HG02981 (cell line): ENCODE data around the gene ZNF521.

Source experiments
- ATAC-seq: cut with Tn5 transposase; IDR thresholded peaks from one replicate; pipeline ENCODE4 v1.9.1; 2021; ENCODE audit warnings: mild to moderate bottlenecking, moderate library complexity; ENCODE audit not compliant: unreplicated experiment

Gene ZNF521

GRCh38 chr18:25171334-25171733, 180.6 kb downstream of the ZNF521 start:
- ATAC-seq = no peak

DNA sequence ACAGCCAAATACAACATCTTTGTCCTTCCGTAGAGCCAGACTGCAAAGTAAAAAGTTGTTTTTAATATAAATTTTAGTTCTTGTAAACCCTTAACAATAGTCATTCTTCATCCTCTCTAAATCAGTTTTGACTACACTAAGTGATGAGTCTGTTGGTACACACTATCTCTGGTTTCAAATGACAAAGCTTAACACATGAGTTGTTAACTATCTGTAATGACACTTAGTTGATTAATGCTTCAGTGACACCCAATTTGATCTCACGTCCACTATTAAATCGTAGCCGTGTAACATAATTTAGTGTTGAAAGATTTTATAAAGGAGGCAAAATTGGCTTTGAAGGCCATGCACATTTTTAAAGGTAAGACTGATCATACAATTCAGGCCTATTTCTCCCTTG, 181.6 kb downstream of the ZNF521 start:
- ATAC-seq = no peak

DNA sequence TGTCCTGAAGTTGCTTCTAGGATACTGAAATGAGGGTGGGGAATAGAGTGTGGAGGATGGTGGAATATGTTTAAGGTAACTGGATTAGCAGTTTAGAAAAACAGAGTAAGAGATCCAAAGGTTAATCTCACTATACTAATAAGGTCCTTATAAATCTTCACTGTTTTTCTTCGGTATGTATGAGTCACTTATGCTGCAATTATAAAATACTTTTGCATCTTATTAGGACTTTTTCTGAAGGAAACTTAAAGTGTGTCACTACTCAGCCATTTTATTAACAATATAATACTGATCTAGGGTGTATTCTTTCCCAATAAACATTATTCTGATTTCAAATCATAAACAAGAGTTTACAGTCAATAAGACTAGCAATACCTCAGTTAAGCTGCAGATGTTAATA, 182.3 kb downstream of the ZNF521 start:
- no peak for ATAC-seq

DNA sequence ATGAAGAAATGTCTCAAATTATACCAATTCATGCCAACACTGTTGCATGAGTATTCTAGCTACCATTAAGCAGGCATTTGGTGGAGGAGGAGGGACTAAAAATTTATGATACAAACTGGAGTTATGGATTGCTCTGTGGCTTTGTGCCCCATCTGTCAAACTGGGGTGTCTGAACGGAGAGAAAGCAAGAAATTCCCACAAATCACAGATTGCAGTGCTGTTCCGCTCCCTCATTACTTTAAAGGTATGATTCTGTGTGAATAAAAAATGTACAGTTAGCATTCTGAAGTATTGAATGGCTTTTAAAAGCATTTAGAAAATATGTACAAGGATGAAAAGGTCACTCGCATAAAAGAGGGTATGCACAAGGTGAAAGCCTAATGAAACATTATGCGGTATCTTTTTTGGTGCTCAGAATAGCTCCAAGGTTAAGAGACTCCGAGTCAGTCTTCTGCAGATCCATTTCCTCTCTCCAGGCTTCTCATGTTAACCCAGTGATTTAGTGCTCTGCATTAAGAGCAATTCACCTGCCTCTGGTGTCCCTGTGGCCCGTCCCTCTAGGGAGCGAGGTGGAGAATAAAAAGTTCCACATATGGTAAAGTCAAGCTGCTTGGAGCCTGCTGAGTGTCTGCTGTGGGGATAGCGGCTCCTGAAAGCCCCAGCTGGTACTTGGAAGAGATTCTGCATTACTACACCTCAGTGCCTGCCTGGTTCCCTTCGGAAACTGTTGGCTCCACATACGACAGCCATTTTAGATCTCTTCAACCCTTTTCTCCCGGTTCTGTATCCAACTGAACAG, 184.2 kb downstream of the ZNF521 start:
- ATAC-seq = no peak

DNA sequence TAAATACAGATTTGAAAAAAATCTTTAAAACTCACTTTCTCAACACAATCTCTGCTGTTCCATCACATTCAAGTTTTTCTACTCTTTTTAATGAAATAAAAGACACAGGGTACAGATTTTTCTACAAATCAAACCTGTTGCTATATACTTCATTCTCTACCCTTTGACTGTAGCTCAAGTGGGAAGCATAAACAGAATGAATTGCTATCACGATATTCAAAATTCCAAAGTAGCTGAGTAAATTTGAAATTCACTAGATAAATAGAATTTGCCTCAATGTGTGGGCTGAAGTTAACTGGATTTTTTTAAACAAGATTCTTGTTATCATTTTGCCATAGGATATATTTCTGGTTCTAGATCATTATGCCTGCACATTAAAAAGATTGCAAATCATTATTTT, 185.9 kb downstream of the ZNF521 start:
- ATAC-seq = no peak

GRCh38 chr18:25164848-25165811, 186.8 kb downstream of the ZNF521 start:
- ATAC-seq = peak; percentile 87

DNA sequence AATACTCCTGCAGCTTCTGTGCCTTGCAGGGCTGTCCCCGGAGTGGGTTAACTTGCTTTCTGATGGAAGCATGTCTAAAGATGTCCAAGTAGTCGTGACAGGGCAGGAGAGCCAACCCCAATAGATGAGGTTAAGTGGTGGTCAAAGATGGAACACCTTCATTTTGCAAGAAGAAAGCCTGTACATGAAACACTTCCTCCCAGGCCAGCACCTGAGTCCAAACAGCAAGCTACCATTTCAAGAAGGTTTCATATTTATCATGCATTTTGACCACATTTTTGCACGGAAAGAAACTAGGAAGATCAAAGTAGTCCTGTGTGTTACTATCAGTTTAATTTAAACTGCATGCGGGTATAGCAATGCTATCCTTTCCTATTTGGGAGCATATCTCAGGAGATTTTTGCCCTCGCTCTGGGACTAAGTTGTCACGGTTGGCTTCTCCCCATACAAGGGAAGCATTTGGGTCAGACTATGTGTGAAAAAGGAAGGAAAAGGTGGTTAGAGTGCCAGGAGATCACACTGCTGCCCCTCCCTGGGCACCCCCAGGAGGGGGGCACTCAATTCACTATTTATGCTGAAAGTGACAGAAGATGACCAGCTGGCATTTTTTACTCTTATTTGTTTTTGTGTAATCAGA, 187.6 kb downstream of the ZNF521 start:
- ATAC-seq = peak; percentile 34

GRCh38 chr18:25153426-25153825, 198.5 kb downstream of the ZNF521 start:
- ATAC-seq = no peak

DNA sequence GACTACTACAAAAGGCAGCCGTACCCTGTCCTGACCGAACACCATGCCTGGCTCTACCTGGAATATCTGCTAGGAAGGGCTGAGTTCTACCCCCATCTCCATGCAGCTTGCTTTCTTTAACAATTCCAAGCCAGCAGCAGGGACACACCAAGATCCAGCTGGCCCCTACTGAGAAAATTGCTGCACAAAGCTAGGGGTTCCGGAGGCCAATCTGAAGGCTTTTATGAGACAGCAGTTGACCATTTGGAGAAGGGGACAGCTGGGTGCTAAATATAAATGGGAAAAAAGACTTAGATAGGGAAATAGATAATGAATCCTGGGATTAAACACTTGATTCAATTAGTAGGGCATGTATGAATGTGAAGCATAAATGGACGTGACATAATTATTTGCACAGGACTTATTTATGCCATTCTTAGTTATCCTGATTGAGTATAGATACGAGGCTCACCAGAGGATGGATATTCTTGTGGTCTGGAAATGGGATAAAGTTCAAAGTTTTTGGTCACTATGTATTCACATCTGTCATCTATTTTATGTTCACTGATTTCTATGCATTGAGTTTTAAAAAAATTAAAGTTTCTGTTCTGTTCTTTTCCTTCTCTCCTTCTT, 204.0 kb downstream of the ZNF521 start:
- no peak for ATAC-seq

DNA sequence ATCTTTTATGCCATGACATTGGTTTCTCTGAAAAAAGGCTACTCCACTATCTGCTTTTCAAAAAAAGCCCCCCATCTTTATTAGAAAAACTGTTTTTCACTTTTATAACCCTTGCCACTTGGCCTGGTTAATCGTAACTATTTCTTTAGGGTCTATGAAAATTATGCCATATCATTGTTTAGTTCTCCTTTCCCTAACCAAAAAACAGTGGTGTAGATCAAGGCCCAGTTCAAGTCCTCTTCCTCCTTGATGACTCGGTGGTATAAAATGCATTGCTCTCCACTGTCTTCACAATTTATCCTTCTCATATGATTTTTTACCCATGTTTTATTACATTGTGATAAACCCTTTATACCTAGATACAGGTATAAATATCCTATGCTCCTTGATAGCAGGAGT, 205.5 kb downstream of the ZNF521 start:
- no peak for ATAC-seq

- no peak for ATAC-seq
Measured at GRCh38 chr18:25145731-25146511, 206.0 kb downstream of the ZNF521 start.

GRCh38 chr18:25144820-25145219, 207.1 kb downstream of the ZNF521 start:
- no peak for ATAC-seq

- no peak for ATAC-seq
Measured at GRCh38 chr18:25141886-25142285, 210.1 kb downstream of the ZNF521 start.

GRCh38 chr18:25141399-25141798, 210.6 kb downstream of the ZNF521 start:
- no peak for ATAC-seq

DNA sequence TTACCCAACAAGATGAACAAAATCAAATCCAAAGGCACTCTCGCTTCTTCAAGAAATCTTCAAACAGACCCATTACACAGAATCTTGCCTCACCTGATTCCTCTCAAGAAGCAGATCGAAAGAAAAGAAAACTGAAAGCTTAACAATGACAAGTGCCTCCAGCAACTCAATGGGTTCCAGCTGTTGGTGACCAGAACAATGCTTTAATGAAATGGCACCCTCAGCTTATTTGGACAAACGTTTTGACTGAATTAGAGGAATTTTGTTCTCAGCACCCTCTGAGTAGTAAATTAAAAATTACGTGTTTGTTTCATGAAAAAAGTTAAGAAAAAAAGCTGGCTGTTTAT, 211.0 kb downstream of the ZNF521 start:
- ATAC-seq = no peak

- no peak for ATAC-seq
Measured at GRCh38 chr18:25140124-25140961, 211.6 kb downstream of the ZNF521 start.

GRCh38 chr18:25137197-25137472, 214.8 kb downstream of the ZNF521 start:
- no peak for ATAC-seq

DNA sequence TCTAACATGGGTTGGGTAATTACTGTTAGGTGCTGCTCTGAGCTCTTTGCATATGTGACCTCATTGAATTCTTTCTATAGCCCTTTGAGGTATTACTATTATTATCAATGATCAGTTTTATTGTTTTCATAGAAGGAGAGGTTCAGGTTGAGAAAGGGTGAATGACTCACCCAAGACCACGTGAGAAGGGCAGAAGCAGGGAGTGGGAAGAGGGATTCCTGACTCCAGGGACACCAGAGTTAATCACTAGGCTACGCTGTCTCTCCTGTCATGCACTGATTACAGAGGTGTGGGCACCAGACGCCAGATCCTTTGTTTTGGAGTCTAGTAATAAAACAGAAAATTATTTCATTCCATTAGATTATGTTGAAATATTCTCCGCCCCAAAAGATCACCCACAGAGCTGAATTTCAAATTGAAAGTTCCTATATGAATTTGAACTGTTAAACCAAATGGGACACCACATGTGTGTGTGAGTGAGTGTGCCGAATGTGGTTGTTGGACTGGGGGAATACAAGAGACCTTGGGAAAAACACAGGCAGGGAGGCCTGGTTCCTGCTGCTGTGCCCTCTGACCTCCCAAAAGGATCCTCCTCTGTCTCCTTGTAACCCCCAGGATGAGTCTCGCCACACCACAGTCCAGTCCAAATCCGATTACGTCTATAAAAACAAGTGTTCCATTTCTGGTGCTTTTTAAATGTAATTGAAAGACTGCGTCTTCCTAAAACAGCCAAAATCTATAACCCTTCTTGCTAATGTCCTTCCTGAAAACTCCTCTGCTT, 215.4 kb downstream of the ZNF521 start:
- no peak for ATAC-seq

- no peak for ATAC-seq
Measured at GRCh38 chr18:25134861-25135260, 217.1 kb downstream of the ZNF521 start.
